Astrocyte of the cerebellum (primary cell): ENCODE results near the gene BPIFA1.

Experiments used
- DNase-seq: peaks from one replicate; pipeline ENCODE4 v3.0.0-alpha.2; 2011; ENCODE audit warnings: low read depth
- H3K4me3 ChIP-seq: 2 replicates; pipeline ENCODE4 v1.5.1; 2011; ENCODE audit warnings: mild to moderate bottlenecking, low read depth, low read length, moderate library complexity
- in situ Hi-C: cut with HindIII; loops from 2 replicates; pipeline ENCODE4 v1.10.0; 2017; ENCODE audit warnings: low sequenced_read_pairs
- TF ChIP-seq, protein P1 (sequence below): IDR thresholded peaks from 2 replicates; pipeline ENCODE4 v1.5.1; 2012; ENCODE audit warnings: low read length, low read depth, moderate library complexity, mild to moderate bottlenecking; ENCODE audit errors: missing control alignments

BPIFA1 gene

DNA sequence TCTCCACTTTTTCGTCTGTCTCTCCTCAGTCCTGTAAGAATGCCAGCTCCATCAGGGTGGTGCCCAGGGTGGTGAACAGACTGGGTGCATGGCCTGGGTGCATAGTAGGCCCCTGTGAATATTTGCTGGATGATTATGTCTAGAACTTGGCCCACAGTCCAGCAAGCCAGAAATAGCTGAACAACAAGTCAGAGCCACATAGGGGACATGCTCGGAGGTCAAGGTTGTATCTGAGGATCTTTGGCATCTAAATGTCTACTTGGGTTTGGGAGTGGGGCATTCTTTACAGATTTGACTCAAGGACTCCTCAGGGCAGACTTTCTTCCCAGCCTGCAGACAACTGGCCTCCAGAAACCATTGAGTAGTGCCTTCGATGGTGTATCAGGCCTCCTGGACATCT lies 36.8 kb upstream of the BPIFA1 start:
- H3K4me3 ChIP-seq, result no peak overlapping the region
- TF ChIP-seq, protein P1, sequence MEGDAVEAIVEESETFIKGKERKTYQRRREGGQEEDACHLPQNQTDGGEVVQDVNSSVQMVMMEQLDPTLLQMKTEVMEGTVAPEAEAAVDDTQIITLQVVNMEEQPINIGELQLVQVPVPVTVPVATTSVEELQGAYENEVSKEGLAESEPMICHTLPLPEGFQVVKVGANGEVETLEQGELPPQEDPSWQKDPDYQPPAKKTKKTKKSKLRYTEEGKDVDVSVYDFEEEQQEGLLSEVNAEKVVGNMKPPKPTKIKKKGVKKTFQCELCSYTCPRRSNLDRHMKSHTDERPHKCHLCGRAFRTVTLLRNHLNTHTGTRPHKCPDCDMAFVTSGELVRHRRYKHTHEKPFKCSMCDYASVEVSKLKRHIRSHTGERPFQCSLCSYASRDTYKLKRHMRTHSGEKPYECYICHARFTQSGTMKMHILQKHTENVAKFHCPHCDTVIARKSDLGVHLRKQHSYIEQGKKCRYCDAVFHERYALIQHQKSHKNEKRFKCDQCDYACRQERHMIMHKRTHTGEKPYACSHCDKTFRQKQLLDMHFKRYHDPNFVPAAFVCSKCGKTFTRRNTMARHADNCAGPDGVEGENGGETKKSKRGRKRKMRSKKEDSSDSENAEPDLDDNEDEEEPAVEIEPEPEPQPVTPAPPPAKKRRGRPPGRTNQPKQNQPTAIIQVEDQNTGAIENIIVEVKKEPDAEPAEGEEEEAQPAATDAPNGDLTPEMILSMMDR, result no peak
- in situ Hi-C loops, result no loop called here
- DNase-seq, result no peak

DNA sequence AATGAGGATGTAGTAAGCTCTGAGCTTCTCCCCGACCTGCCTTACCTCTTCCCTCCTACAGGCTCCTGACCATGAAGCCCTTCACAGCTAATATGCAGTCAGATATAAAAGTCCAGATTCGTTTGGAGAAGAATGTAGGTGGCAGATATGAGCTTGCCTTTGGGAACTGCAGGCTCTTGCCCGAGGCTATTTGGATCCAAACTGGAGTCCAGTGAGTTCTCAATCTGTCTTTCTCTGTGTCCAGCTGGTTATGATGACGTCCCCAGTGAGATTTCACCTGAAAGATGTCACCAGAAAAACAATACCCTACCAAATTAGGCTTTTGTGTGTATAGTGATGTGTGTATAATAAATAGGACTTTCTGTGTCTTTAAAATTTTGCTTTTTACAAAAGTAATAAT lies 33.3 kb upstream of the BPIFA1 start:
- TF ChIP-seq, protein P1, result no peak
- DNase-seq, result no peak
- no peak overlapping the region for H3K4me3 ChIP-seq
- in situ Hi-C loops, result no loop called here

DNA sequence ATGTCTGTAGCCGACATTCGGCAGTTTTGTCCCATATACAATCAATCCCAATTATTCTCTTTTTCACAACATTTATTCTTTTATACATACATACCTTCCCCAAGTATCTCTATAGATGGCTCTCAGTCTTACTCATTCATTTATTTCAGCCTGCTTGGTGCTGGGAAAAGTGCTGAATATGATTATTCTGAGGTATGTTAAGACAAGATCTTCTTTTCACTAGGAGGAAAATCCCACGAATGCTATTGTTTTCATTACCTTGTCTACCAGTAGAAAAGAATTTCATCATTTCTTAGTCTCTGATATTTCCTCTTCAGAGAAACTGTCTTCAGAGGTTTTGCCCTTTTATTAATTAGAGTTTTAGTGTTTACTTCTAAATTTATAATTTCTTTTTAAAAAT lies 32.4 kb upstream of the BPIFA1 start:
- TF ChIP-seq, protein P1, result no peak
- in situ Hi-C loops, result no loop called here
- no peak overlapping the region for H3K4me3 ChIP-seq
- no peak for DNase-seq

DNA sequence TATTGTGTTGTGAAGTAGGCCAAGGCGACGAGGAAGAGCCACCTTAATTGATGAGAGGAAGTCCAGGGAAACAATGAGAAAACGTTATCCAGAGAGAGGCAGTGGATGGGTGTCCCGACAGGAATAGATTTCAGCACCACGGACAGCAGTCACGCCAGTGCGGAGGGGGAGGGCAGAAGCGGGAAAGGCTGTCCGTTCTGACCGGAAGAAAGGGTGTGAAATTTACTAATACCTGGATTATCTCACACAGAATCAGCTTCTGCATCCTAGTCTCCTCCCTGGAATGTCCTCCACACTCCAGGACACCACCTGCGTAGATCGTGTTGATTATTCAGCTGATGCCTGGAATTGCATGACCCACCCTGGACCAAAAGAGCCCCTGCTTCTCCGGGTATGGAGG lies 26.0 kb upstream of the BPIFA1 start:
- TF ChIP-seq, protein P1, result no peak
- H3K4me3 ChIP-seq, result no peak overlapping the region
- DNase-seq, result peak; percentile 49

DNA sequence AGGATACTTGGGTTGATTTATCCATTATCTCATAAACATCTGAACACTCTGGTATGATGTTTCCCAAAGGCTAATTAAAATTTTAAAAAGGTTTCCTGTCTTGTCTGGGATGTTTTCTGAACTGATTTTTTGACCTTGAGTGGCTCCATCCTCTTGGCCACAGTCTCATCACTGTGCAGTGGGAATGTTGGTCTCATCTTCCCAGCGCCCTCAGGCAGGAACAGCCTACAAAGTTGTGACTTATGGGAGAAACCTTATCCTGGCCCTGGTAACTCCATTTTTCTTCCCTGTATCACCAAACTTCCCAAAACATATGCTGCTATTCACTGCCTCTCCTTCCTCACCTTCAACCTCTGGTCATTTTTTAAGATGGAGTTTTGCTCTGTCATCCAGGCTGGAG lies 25.4 kb upstream of the BPIFA1 start:
- H3K4me3 ChIP-seq, result no peak overlapping the region
- TF ChIP-seq, protein P1, result no peak
- in situ Hi-C loops, result no loop called here
- no peak for DNase-seq

More for the DNA sequence above, 26.0 kb upstream of the BPIFA1 start:
- in situ Hi-C loops, result no loop called here

DNA sequence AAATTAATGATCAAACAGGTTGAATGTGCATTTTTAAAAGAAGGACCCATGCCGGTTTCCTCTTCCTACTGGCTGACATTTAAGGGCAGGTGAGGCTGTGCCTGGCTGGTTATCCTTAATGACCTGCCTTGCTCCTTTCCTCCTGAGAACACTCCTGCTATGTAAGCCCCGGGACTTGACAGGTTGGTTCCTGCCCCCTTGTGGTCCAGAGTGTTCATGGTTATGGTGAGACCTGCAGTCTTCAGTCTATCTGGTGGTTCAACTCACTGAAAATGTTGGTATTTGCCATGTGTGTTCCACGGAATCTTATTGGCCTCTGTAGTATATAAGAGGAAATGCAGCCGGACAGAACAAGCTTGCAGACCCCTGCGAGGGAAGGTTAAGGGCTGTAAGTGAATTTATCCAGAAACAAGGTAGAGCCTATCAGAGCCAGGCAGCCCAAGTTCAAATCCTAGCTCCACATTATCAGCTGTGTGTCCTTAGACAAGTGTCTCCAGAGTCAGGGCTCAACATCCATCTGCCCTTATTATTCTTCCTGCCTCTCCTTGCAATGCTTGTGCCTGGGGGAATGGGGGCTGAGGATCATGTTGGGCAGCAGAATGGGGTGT lies 23.9 kb upstream of the BPIFA1 start:
- peak; percentile 6 for DNase-seq
- no peak overlapping the region for H3K4me3 ChIP-seq
- TF ChIP-seq, protein P1, result peak; percentile 55
- in situ Hi-C loops, result no loop called here
